ENCODE measurements around the gene ETV4. TPM values are rescaled to one million over a fixed set of nuclear protein-coding genes. Genes with fewer than 3 reads are reported as not detected.

Gene ETV4
- total RNA-seq, 4 donors from 2014 or later = 0.29 to 0.67 (median 0.42) TPM; not detected in 1

DNA sequence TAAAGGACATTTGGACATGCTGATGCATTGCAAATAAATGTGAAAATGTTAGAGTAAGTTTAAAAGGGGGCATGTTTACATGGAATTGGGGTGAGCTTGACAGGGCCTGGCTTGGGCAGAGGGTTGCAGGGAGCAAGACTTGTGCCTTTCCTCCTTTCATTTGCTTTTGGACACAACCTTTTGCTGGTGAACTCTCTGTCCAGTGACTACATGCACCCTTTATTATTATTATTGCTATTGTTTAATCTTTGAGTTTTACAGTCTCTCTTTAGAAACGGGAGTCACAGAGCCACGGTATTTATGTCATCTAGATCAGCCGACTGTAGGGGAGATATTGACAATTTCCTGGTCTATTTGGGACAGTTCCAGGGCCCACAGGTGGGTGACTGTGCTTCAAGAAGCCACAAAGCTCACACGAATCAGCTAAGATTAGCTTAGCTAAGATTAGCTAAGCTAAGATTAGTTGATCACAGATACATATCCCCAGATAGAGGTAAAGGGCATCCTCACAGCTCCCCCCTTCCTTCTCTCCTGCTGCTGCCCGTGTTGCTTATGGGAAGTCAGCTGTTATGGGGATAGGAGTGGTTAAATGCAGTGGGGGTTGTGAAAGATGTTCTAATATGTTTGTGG lies 28.9 kb upstream of the ETV4 start:
- no peaks in the 10 kb centered on the region for H3K27me3 ChIP-seq
- no peak overlapping the region for H3K4me3 ChIP-seq
- H3K9me3 ChIP-seq = no peaks in the 10 kb centered on the region
- H3K4me1 ChIP-seq = peaks cover 7 to 21% of the 10 kb centered on the region in 2 donors
- no peak overlapping the region for H3K27ac ChIP-seq
- no peak for TF ChIP-seq POLR2A (IDR thresholded peaks at IDR 0.05)
- TF ChIP-seq, protein P1, sequence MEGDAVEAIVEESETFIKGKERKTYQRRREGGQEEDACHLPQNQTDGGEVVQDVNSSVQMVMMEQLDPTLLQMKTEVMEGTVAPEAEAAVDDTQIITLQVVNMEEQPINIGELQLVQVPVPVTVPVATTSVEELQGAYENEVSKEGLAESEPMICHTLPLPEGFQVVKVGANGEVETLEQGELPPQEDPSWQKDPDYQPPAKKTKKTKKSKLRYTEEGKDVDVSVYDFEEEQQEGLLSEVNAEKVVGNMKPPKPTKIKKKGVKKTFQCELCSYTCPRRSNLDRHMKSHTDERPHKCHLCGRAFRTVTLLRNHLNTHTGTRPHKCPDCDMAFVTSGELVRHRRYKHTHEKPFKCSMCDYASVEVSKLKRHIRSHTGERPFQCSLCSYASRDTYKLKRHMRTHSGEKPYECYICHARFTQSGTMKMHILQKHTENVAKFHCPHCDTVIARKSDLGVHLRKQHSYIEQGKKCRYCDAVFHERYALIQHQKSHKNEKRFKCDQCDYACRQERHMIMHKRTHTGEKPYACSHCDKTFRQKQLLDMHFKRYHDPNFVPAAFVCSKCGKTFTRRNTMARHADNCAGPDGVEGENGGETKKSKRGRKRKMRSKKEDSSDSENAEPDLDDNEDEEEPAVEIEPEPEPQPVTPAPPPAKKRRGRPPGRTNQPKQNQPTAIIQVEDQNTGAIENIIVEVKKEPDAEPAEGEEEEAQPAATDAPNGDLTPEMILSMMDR (IDR thresholded peaks at IDR 0.05 in 4 of 5, conservative IDR thresholded peaks at IDR 0.05 in 1 of 5) = no peak
- H3K36me3 ChIP-seq = no peaks in the 10 kb centered on the region
- ATAC-seq (no peak), DNase-seq (no peak)
- in situ Hi-C loops (cut with MboI; ENCODE audit: low sequenced_read_pairs in 4 of 4) (loop anchor here (5.0 to 10.0 kb wide), 2 partner anchors 97 to 180 kb away; partner anchors contain the start of gene SOST (in 1 of the 4)), intact Hi-C loops (cut with DNase I; ENCODE audit: low total_unique reads) (no loop called here)

DNA sequence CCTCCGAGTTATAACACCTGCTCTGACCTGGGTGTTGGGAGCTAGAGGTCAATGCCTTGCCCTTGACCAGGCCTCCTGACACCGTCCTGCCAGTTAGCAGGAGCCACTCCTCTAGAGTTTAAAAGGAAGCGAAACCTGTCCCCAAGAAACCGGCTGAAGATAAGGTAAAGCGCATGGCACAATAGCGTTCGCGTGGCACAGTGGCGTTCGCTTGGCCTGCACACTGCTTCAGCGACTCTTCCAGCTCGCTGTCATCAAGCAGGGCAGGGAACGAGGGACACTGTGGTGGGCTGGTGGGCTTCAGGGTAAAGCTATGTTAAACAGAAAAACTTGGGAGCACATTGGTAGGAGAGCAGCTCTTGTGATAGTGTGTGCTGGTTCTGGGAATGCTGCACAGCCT lies 28.2 kb upstream of the ETV4 start:
- no peak for TF ChIP-seq POLR2A (IDR thresholded peaks at IDR 0.05)
- TF ChIP-seq, protein P1 (IDR thresholded peaks at IDR 0.05 in 4 of 5, conservative IDR thresholded peaks at IDR 0.05 in 1 of 5) = no peak
- intact Hi-C loops (cut with DNase I; ENCODE audit: low total_unique reads) (no loop called here), in situ Hi-C loops (cut with MboI; ENCODE audit: low sequenced_read_pairs in 4 of 4) (loop anchor here in 1 of 4 donors (10.0 kb wide), 1 partner anchor 180 kb away; the partner anchor contains the start of gene SOST)
- ATAC-seq = no peak
- H3K36me3 ChIP-seq = no peaks in the 10 kb centered on the region
- DNase-seq = no peak
- H3K4me3 ChIP-seq = no peak overlapping the region
- no peaks in the 10 kb centered on the region for H3K27me3 ChIP-seq
- no peaks in the 10 kb centered on the region for H3K9me3 ChIP-seq
- peaks cover 7 to 21% of the 10 kb centered on the region in 2 donors for H3K4me1 ChIP-seq
- H3K27ac ChIP-seq = no peak overlapping the region

DNA sequence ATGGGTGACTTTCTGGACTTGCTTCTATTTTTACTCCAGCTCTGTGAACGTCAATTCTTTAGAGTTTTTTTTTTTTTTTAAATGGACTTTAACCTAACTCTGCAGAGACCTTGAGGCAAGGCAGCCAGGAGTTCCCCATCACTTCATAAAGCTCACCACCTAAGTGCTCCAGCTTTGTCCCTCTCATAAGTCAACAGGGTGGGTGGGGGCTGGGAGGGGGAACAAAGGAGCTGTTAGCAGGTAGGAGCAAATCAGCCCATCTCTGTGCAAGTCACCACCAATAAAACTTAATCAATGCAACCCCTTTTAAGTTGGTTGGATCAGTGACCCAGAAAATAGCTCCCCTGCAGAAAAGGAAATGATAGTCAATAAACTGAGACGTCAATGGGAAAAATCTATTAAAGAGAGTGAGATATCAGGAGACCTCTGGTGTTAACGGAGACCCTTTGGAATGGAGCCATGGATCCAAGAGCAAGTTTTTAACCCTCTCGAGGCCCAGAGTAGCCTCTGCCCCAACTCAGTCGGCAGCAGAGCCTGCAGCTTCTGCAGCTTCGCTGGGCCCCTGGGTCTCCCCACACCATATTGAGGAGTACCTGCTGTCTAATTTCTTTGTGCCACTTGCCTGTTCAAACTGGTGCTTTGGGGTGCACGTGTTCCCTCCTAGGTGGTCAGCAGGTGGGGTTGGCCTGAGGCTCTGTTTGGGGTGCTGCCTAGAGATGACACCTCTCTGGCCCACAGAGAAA lies 27.6 kb upstream of the ETV4 start:
- Histone ChIP-seq H3K4me3 (no peak overlapping the region), H3K4me1 (peaks cover 3 to 15% of the 10 kb centered on the region in 2 donors), H3K9me3 (no peaks in the 10 kb centered on the region), H3K27ac (no peak overlapping the region), H3K27me3 (no peaks in the 10 kb centered on the region), H3K36me3 (no peaks in the 10 kb centered on the region)
- no peak for DNase-seq
- intact Hi-C loops (cut with DNase I; ENCODE audit: low total_unique reads) = no loop called here
- no peak for ATAC-seq
- TF ChIP-seq POLR2A (IDR thresholded peaks at IDR 0.05) = no peak
- TF ChIP-seq, protein P1 (IDR thresholded peaks at IDR 0.05 in 4 of 5, conservative IDR thresholded peaks at IDR 0.05 in 1 of 5) = no peak
- in situ Hi-C loops (cut with MboI; ENCODE audit: low sequenced_read_pairs in 4 of 4) = loop anchor here in 1 of 4 donors (10.0 kb wide), 1 partner anchor 181 kb away; the partner anchor contains the start of gene SOST

DNA sequence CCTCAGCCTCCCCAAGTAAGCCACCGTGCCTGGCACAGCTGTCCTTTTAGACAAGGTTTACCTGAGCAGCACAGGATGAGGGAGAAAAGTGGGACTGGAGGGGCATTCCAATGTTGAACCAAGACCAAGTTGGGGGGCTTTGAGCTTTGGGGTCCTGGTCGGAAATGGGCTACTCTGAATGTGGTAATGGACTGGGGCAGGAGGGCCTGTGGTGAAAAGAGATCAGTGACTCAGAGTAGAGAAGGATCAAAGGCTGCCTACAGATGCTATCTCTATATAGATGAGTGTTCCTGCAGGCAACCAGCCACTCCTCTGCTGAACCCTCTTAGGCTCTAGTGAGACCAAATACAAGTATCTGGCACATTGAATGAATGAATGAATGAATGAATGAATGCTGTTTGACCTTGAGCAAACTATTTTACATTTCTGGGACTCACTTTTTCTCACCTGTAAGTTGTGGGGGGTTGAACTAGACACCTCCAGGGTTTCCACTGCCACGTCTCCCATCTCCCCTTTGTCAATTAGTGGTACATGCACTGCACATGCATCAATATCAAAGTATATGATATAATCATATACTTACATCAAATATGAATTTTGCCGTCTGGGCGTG lies 26.3 kb upstream of the ETV4 start:
- Histone ChIP-seq H3K9me3 (no peaks in the 10 kb centered on the region), H3K4me3 (no peak overlapping the region), H3K36me3 (no peaks in the 10 kb centered on the region), H3K27ac (no peak overlapping the region), H3K4me1 (peaks cover 0 to 5% of the 10 kb centered on the region in 2 donors), H3K27me3 (no peaks in the 10 kb centered on the region)
- intact Hi-C loops (cut with DNase I; ENCODE audit: low total_unique reads) (no loop called here), in situ Hi-C loops (cut with MboI; ENCODE audit: low sequenced_read_pairs in 4 of 4) (loop anchor here in 1 of 4 donors (10.0 kb wide), 1 partner anchor 182 kb away; the partner anchor contains the start of gene SOST)
- no peak for DNase-seq
- TF ChIP-seq POLR2A (IDR thresholded peaks at IDR 0.05) = no peak
- TF ChIP-seq, protein P1 (IDR thresholded peaks at IDR 0.05 in 4 of 5, conservative IDR thresholded peaks at IDR 0.05 in 1 of 5) = no peak
- ATAC-seq = no peak
